ENCODE results near the gene PALLD. TPM values are rescaled to one million over a fixed set of nuclear protein-coding genes. Genes with fewer than 3 reads are reported as not detected.
"Not testable (repeated sequence)": the region's sequence is repeated elsewhere in the genome, so short reads cannot be mapped to it uniquely, and the experiment has no call there.

PALLD gene
- total RNA-seq, 4 donors from 2014 or later, result 266 to 761 (median 441) TPM

GRCh38 chr4:168931215-168931650 is 434.4 kb downstream of the PALLD start:
- Histone ChIP-seq H3K4me3 (no peak overlapping the region), H3K27ac (no peak overlapping the region), H3K9me3 (peaks cover 0 to 8% of the 10 kb centered on the region in 2 donors), H3K27me3 (no peaks in the 10 kb centered on the region), H3K36me3 (no peaks in the 10 kb centered on the region), H3K4me1 (no peaks in the 10 kb centered on the region)
- intact Hi-C loops (cut with DNase I; ENCODE audit: low total_unique reads), result no loop called here
- TF ChIP-seq POLR2A (IDR thresholded peaks at IDR 0.05), result no peak
- TF ChIP-seq, protein P1, sequence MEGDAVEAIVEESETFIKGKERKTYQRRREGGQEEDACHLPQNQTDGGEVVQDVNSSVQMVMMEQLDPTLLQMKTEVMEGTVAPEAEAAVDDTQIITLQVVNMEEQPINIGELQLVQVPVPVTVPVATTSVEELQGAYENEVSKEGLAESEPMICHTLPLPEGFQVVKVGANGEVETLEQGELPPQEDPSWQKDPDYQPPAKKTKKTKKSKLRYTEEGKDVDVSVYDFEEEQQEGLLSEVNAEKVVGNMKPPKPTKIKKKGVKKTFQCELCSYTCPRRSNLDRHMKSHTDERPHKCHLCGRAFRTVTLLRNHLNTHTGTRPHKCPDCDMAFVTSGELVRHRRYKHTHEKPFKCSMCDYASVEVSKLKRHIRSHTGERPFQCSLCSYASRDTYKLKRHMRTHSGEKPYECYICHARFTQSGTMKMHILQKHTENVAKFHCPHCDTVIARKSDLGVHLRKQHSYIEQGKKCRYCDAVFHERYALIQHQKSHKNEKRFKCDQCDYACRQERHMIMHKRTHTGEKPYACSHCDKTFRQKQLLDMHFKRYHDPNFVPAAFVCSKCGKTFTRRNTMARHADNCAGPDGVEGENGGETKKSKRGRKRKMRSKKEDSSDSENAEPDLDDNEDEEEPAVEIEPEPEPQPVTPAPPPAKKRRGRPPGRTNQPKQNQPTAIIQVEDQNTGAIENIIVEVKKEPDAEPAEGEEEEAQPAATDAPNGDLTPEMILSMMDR (IDR thresholded peaks at IDR 0.05), result no peak
- DNase-seq, result no peak

DNA sequence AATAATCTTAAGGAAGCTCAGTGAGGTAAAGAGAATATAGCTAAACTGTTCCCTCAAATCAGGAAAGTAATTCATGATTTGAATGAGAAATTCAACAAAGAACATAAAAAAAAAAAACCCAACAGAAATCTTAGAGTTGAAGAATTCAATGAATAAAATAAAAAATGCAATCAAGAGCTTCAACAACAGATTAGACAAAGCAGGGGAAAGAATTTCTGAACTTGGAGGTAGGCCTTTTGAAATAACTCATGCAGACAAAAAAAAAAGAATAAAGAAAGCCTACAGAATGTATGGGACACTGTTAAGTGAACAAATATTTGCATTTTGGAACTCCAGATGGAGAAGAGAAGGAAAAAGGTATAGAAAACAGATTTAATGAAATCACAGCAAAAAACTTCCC is 435.3 kb downstream of the PALLD start:
- DNase-seq, result no peak
- H3K36me3 ChIP-seq, result no peaks in the 10 kb centered on the region
- no peaks in the 10 kb centered on the region for H3K27me3 ChIP-seq
- TF ChIP-seq, protein P1 (IDR thresholded peaks at IDR 0.05), result no peak
- TF ChIP-seq POLR2A (IDR thresholded peaks at IDR 0.05), result no peak
- no peak overlapping the region for H3K4me3 ChIP-seq
- no peak overlapping the region for H3K27ac ChIP-seq
- peaks cover 0 to 8% of the 10 kb centered on the region in 2 donors for H3K9me3 ChIP-seq
- no peaks in the 10 kb centered on the region for H3K4me1 ChIP-seq
- intact Hi-C loops (cut with DNase I; ENCODE audit: low total_unique reads), result no loop called here

- no peak overlapping the region for H3K4me3 ChIP-seq
- H3K27ac ChIP-seq, result no peak overlapping the region
- H3K36me3 ChIP-seq, result no peaks in the 10 kb centered on the region
- intact Hi-C loops (cut with DNase I; ENCODE audit: low total_unique reads), result no loop called here
- no peak for TF ChIP-seq POLR2A (IDR thresholded peaks at IDR 0.05)
- TF ChIP-seq, protein P1 (IDR thresholded peaks at IDR 0.05), result no peak
- H3K4me1 ChIP-seq, result no peaks in the 10 kb centered on the region
- peaks cover 0 to 17% of the 10 kb centered on the region in 2 donors for H3K9me3 ChIP-seq
- DNase-seq, result no peak
- H3K27me3 ChIP-seq, result no peaks in the 10 kb centered on the region
Measured at GRCh38 chr4:168933423-168933822, 436.6 kb downstream of the PALLD start.

DNA sequence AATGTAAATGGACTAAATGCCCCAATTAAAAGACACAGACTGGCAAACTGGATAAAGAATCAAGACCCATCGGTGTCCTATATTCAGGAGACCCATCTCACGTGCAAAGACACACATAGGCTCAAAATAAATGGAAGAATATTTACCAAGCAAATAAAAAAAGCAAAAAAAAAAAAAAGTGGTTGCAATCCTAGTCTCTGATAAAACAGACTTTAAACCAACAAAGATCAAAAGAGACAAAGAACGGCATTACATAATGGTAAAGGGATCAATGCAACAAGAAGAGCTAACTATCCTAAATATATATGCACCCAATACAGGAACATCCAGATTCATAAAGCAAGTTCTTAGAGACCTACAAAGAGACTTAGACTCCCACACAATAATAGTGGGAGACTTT is 440.6 kb downstream of the PALLD start:
- intact Hi-C loops (cut with DNase I; ENCODE audit: low total_unique reads); H3K27me3 ChIP-seq; H3K4me3 ChIP-seq; H3K36me3 ChIP-seq; H3K27ac ChIP-seq; DNase-seq; H3K4me1 ChIP-seq: not testable (repeated sequence)
- peaks cover 0 to 15% of the 10 kb centered on the region in 2 donors for H3K9me3 ChIP-seq

DNA sequence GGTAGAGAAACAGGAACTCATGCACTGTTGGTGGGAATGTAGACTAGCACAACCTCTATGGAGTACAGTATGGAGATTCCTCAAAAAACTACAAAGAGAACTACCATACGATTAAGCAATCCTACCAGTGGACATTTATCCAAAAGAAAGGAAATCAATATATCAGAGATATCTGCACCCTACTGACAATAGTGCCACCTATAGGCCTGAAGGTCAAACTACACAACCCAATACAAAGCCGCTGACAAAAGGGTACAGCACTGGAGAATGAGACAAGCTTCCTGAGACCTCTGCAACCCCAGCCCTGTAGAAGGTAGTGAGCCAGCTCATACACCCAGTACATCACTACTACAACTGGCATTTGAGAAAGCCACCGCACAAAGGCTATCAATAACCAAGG is 446.1 kb downstream of the PALLD start:
- Histone ChIP-seq H3K36me3 (no peaks in the 10 kb centered on the region), H3K27ac (no peak overlapping the region), H3K4me3 (no peak overlapping the region), H3K4me1 (no peaks in the 10 kb centered on the region), H3K27me3 (no peaks in the 10 kb centered on the region), H3K9me3 (peaks cover 0 to 4% of the 10 kb centered on the region in 2 donors)
- intact Hi-C loops (cut with DNase I; ENCODE audit: low total_unique reads), result no loop called here
- TF ChIP-seq, protein P1 (IDR thresholded peaks at IDR 0.05), result peak in 1 of 4 experiments; percentile 21
- no peak for TF ChIP-seq POLR2A (IDR thresholded peaks at IDR 0.05)
- DNase-seq, result no peak

GRCh38 chr4:168945291-168945690 is 448.4 kb downstream of the PALLD start:
- Histone ChIP-seq H3K9me3 (no peaks in the 10 kb centered on the region), H3K27me3 (no peaks in the 10 kb centered on the region), H3K4me1 (no peaks in the 10 kb centered on the region), H3K27ac (no peak overlapping the region), H3K4me3 (no peak overlapping the region), H3K36me3 (no peaks in the 10 kb centered on the region)
- intact Hi-C loops (cut with DNase I; ENCODE audit: low total_unique reads), result no loop called here
- TF ChIP-seq, protein P1 (IDR thresholded peaks at IDR 0.05), result no peak
- no peak for TF ChIP-seq POLR2A (IDR thresholded peaks at IDR 0.05)
- no peak for DNase-seq

GRCh38 chr4:168952821-168953246 is 456.0 kb downstream of the PALLD start:
- H3K36me3 ChIP-seq; H3K4me1 ChIP-seq; DNase-seq; H3K27me3 ChIP-seq; H3K9me3 ChIP-seq; H3K27ac ChIP-seq; intact Hi-C loops (cut with DNase I; ENCODE audit: low total_unique reads); H3K4me3 ChIP-seq: not testable (repeated sequence)
